ENCODE measurements around the gene PLEKHN1.

GRCh38 chr1:965526-966134 lies 652 bp upstream of the PLEKHN1 start:
- TF ChIP-seq MAZ (IDR thresholded peaks at IDR 0.05; ENCODE audit: borderline replicate concordance, low read depth, low read length) (no peak), CTCF (conservative IDR thresholded peaks at IDR 0.05; ENCODE audit: low read depth, low read length) (no peak), SMC3 (IDR thresholded peaks at IDR 0.05; ENCODE audit: low read depth, low read length) (no peak), POLR2A (IDR thresholded peaks at IDR 0.05; ENCODE audit: low read depth, low read length) (no peak), ELK1 (IDR thresholded peaks at IDR 0.05; ENCODE audit: borderline replicate concordance, low read depth, low read length) (no peak), NFE2L2 (IDR thresholded peaks at IDR 0.05; ENCODE audit: low read depth, low read length) (no peak), MAFK (IDR thresholded peaks at IDR 0.05; ENCODE audit: low read depth, low read length) (no peak), MXI1 (IDR thresholded peaks at IDR 0.05; ENCODE audit: borderline replicate concordance, low read depth, low read length) (no peak)
